Mesendoderm (in vitro differentiated cells): Measurements from ENCODE around the gene DIAPH3.
A peak's percentile ranks its signal among the peaks of the same experiment; 100 is the strongest.

Experiments used
- DNase-seq: peaks from one replicate; pipeline ENCODE4 v3.0.0; 2013
- H2AK5ac ChIP-seq: 2 replicates; pipeline ENCODE4 v1.6.1; 2013; ENCODE audit warnings: low read length, inconsistent platforms
- H2BK120ac ChIP-seq: 2 replicates; pipeline ENCODE4 v1.6.1; 2013; ENCODE audit warnings: low read depth, mild to moderate bottlenecking, low read length, moderate library complexity, mixed read lengths
- H2BK15ac ChIP-seq: replicated peaks from 2 replicates; pipeline ENCODE4 v1.6.1; 2013; ENCODE audit warnings: low read depth, mild to moderate bottlenecking, moderate library complexity
- H2BK5ac ChIP-seq: 2 replicates; pipeline ENCODE4 v1.6.1; 2013; ENCODE audit warnings: low read length, inconsistent platforms
- H3K18ac ChIP-seq: 2 replicates; pipeline ENCODE4 v1.6.1; 2013; ENCODE audit warnings: mild to moderate bottlenecking, low read length, mixed read lengths
- H3K23ac ChIP-seq: one replicate; pipeline ENCODE4 v1.6.1; 2013; ENCODE audit warnings: low read length
- H3K27ac ChIP-seq: 2 replicates; pipeline ENCODE4 v1.5.1; 2013; ENCODE audit warnings: low read depth, mild to moderate bottlenecking, inconsistent platforms, low read length, moderate library complexity
- H3K27me3 ChIP-seq: 2 replicates; pipeline ENCODE4 v1.6.1; 2013; ENCODE audit warnings: low read length, control low read depth, mild to moderate bottlenecking, inconsistent platforms; ENCODE audit not compliant: insufficient read depth, poor library complexity
- H3K36me3 ChIP-seq: 2 replicates; pipeline ENCODE4 v1.6.1; 2013; ENCODE audit warnings: low read length, inconsistent platforms; ENCODE audit not compliant: control insufficient read depth, insufficient read depth
- H3K4ac ChIP-seq: one replicate; pipeline ENCODE4 v1.6.1; 2013; ENCODE audit warnings: low read depth, mild to moderate bottlenecking, low read length, moderate library complexity
- H3K4me1 ChIP-seq: 2 replicates; pipeline ENCODE4 v1.6.1; 2013; ENCODE audit warnings: low read depth, low read length, inconsistent platforms; ENCODE audit not compliant: control insufficient read depth
- H3K4me2 ChIP-seq: 2 replicates; pipeline ENCODE4 v1.6.1; 2013; ENCODE audit warnings: low read length
- H3K4me3 ChIP-seq: 2 replicates; pipeline ENCODE4 v1.5.1; 2013; ENCODE audit warnings: mild to moderate bottlenecking, low read length
- H3K56ac ChIP-seq: one replicate; pipeline ENCODE4 v1.6.1; 2013; ENCODE audit warnings: low read length
- H3K79me1 ChIP-seq: 2 replicates; pipeline ENCODE4 v1.6.1; 2013; ENCODE audit warnings: low read length, inconsistent platforms
- H3K79me2 ChIP-seq: 2 replicates; pipeline ENCODE4 v1.6.1; 2013; ENCODE audit warnings: mild to moderate bottlenecking, low read length; ENCODE audit not compliant: control insufficient read depth, insufficient read depth
- H3K9ac ChIP-seq: 2 replicates; pipeline ENCODE4 v1.6.1; 2013; ENCODE audit warnings: low read length, inconsistent platforms
- H4K5ac ChIP-seq: one replicate; pipeline ENCODE4 v1.6.1; 2013; ENCODE audit warnings: low read length
- H4K8ac ChIP-seq: one replicate; pipeline ENCODE4 v1.6.1; 2013; ENCODE audit warnings: low read depth, mild to moderate bottlenecking, control low read depth, low read length, moderate library complexity
- WGBS: extraction: QIAGEN DNeasy Blood & Tissue Kit; methylation state at CpG from one replicate; pipeline ENCODE4 v1.1.7; 2013; ENCODE audit warnings: low lambda C conversion rate, missing lambda C conversion rate; ENCODE audit not compliant: insufficient coverage; ENCODE audit errors: extremely low coverage; 5-methylcytosine and 5-hydroxymethylcytosine counted together

The DIAPH3 gene

GRCh38 chr13:59837101-59837500 is 326.6 kb downstream of the DIAPH3 start:
- no peak overlapping the region for H2BK120ac ChIP-seq
- no peak for DNase-seq
- H2BK15ac ChIP-seq, result no peak overlapping the region
- no peaks in the 10 kb centered on the region for H3K79me2 ChIP-seq
- no peaks in the 10 kb centered on the region for H3K27me3 ChIP-seq
- no CpG with 5 or more reads among the region's 3 CpGs for WGBS
- no peak overlapping the region for H3K27ac ChIP-seq
- H3K79me1 ChIP-seq, result no peaks in the 10 kb centered on the region
- H3K36me3 ChIP-seq, result no peaks in the 10 kb centered on the region
- H2AK5ac ChIP-seq, result no peak overlapping the region
- no peak overlapping the region for H3K18ac ChIP-seq
- H4K8ac ChIP-seq, result no peak overlapping the region
- H3K9ac ChIP-seq, result no peak overlapping the region
- H2BK5ac ChIP-seq, result no peak overlapping the region
- no peak overlapping the region for H3K4me2 ChIP-seq
- H3K4me1 ChIP-seq, result no peaks in the 10 kb centered on the region
- no peak overlapping the region for H4K5ac ChIP-seq
- H3K56ac ChIP-seq, result no peak overlapping the region
- no peak overlapping the region for H3K4me3 ChIP-seq
- H3K4ac ChIP-seq, result no peak overlapping the region
- no peak overlapping the region for H3K23ac ChIP-seq

GRCh38 chr13:59835569-59835968 is 328.2 kb downstream of the DIAPH3 start:
- H3K27me3 ChIP-seq, result no peaks in the 10 kb centered on the region
- DNase-seq, result no peak
- H2BK15ac ChIP-seq, result no peak overlapping the region
- H3K79me2 ChIP-seq, result no peaks in the 10 kb centered on the region
- H3K4me3 ChIP-seq, result no peak overlapping the region
- H3K18ac ChIP-seq, result no peak overlapping the region
- no peaks in the 10 kb centered on the region for H3K79me1 ChIP-seq
- H3K27ac ChIP-seq, result no peak overlapping the region
- H4K5ac ChIP-seq, result no peak overlapping the region
- no peak overlapping the region for H2BK120ac ChIP-seq
- no CpG with 5 or more reads among the region's 2 CpGs for WGBS
- no peak overlapping the region for H3K9ac ChIP-seq
- no peak overlapping the region for H3K56ac ChIP-seq
- no peak overlapping the region for H3K4ac ChIP-seq
- H3K23ac ChIP-seq, result no peak overlapping the region
- no peak overlapping the region for H2AK5ac ChIP-seq
- H2BK5ac ChIP-seq, result no peak overlapping the region
- no peak overlapping the region for H4K8ac ChIP-seq
- H3K4me2 ChIP-seq, result no peak overlapping the region
- no peaks in the 10 kb centered on the region for H3K36me3 ChIP-seq
- no peaks in the 10 kb centered on the region for H3K4me1 ChIP-seq

GRCh38 chr13:59834801-59835200 is 328.9 kb downstream of the DIAPH3 start:
- Histone ChIP-seq H2BK5ac (no peak overlapping the region), H2AK5ac (no peak overlapping the region), H3K9ac (no peak overlapping the region), H3K79me1 (no peaks in the 10 kb centered on the region), H2BK15ac (no peak overlapping the region), H3K79me2 (no peaks in the 10 kb centered on the region), H3K4me2 (no peak overlapping the region), H3K4ac (no peak overlapping the region), H4K5ac (no peak overlapping the region), H3K27ac (no peak overlapping the region), H3K18ac (no peak overlapping the region), H3K36me3 (no peaks in the 10 kb centered on the region), H4K8ac (no peak overlapping the region), H3K27me3 (no peaks in the 10 kb centered on the region), H3K23ac (no peak overlapping the region), H3K4me1 (no peaks in the 10 kb centered on the region), H3K4me3 (no peak overlapping the region), H3K56ac (no peak overlapping the region), H2BK120ac (no peak overlapping the region)
- no peak for DNase-seq

- H2BK120ac ChIP-seq, result no peak overlapping the region
- no peak overlapping the region for H3K4me3 ChIP-seq
- no peaks in the 10 kb centered on the region for H3K36me3 ChIP-seq
- no peak overlapping the region for H3K4me2 ChIP-seq
- H3K23ac ChIP-seq, result no peak overlapping the region
- no peak for DNase-seq
- H3K79me1 ChIP-seq, result no peaks in the 10 kb centered on the region
- H3K4ac ChIP-seq, result no peak overlapping the region
- H3K4me1 ChIP-seq, result no peaks in the 10 kb centered on the region
- H3K27ac ChIP-seq, result no peak overlapping the region
- H2AK5ac ChIP-seq, result no peak overlapping the region
- no peak overlapping the region for H3K56ac ChIP-seq
- no peak overlapping the region for H2BK15ac ChIP-seq
- no peaks in the 10 kb centered on the region for H3K79me2 ChIP-seq
- no peak overlapping the region for H4K8ac ChIP-seq
- no peak overlapping the region for H4K5ac ChIP-seq
- H3K27me3 ChIP-seq, result no peaks in the 10 kb centered on the region
- no peak overlapping the region for H2BK5ac ChIP-seq
- H3K9ac ChIP-seq, result no peak overlapping the region
- no peak overlapping the region for H3K18ac ChIP-seq
These were observed 334.0 kb downstream of the DIAPH3 start for GRCh38 chr13:59829690-59830089.

- Histone ChIP-seq H3K23ac (no peak overlapping the region), H4K8ac (no peak overlapping the region), H3K4ac (no peak overlapping the region)
These were observed 340.2 kb downstream of the DIAPH3 start for GRCh38 chr13:59823486-59823885.

GRCh38 chr13:59809564-59809963 is 354.2 kb downstream of the DIAPH3 start:
- H3K79me1 ChIP-seq, result no peaks in the 10 kb centered on the region
- H3K4me1 ChIP-seq, result no peaks in the 10 kb centered on the region
- no peak overlapping the region for H3K23ac ChIP-seq
- H3K4me3 ChIP-seq, result no peak overlapping the region
- no peak overlapping the region for H2AK5ac ChIP-seq
- H3K79me2 ChIP-seq, result no peaks in the 10 kb centered on the region
- no peak overlapping the region for H4K5ac ChIP-seq
- no peak overlapping the region for H3K56ac ChIP-seq
- no peak overlapping the region for H3K4me2 ChIP-seq
- no peak overlapping the region for H3K27ac ChIP-seq
- no peak overlapping the region for H2BK15ac ChIP-seq
- H2BK5ac ChIP-seq, result no peak overlapping the region
- WGBS, result no CpG with 5 or more reads among the region's 3 CpGs
- no peaks in the 10 kb centered on the region for H3K27me3 ChIP-seq
- no peak overlapping the region for H3K18ac ChIP-seq
- H2BK120ac ChIP-seq, result no peak overlapping the region
- H3K36me3 ChIP-seq, result no peaks in the 10 kb centered on the region
- H3K4ac ChIP-seq, result no peak overlapping the region
- no peak overlapping the region for H3K9ac ChIP-seq
- no peak overlapping the region for H4K8ac ChIP-seq
- no peak for DNase-seq

More at GRCh38 chr13:59823486-59823885, 340.2 kb downstream of the DIAPH3 start:
- H2BK5ac ChIP-seq, result no peak overlapping the region
- peak; percentile 49 for DNase-seq
- H3K4me2 ChIP-seq, result no peak overlapping the region
- H3K4me3 ChIP-seq, result no peak overlapping the region
- no peak overlapping the region for H3K27ac ChIP-seq
- H4K5ac ChIP-seq, result no peak overlapping the region
- WGBS, result no CpG with 5 or more reads among the region's 1 CpG
- no peak overlapping the region for H3K56ac ChIP-seq
- H2BK120ac ChIP-seq, result no peak overlapping the region
- H3K27me3 ChIP-seq, result no peaks in the 10 kb centered on the region
- no peaks in the 10 kb centered on the region for H3K36me3 ChIP-seq
- no peaks in the 10 kb centered on the region for H3K4me1 ChIP-seq
- no peak overlapping the region for H3K9ac ChIP-seq
- no peak overlapping the region for H3K18ac ChIP-seq
- no peaks in the 10 kb centered on the region for H3K79me2 ChIP-seq
- no peak overlapping the region for H2BK15ac ChIP-seq
- no peaks in the 10 kb centered on the region for H3K79me1 ChIP-seq
- H2AK5ac ChIP-seq, result no peak overlapping the region
